Measurements from ENCODE around the gene RGPD5.
A peak's percentile ranks its signal among the peaks of the same experiment; 100 is the strongest.
"Not testable (repeated sequence)": the region's sequence is repeated elsewhere in the genome, so short reads cannot be mapped to it uniquely, and the experiment has no call there.

Gene RGPD5

GRCh38 chr2:109792659-109793058 is 1.4 kb upstream of the RGPD5 start:
- ATAC-seq; H3K36me3 Mint-ChIP-seq (ENCODE audit: low read depth); DNase-seq: not testable (repeated sequence)

GRCh38 chr2:109871129-109871751 is 77.1 kb downstream of the RGPD5 start:
- H3K36me3 Mint-ChIP-seq (ENCODE audit: low read depth); H3K4me1 Mint-ChIP-seq; H3K27ac Mint-ChIP-seq; H3K27me3 Mint-ChIP-seq; H3K4me3 Mint-ChIP-seq; H3K9me3 Mint-ChIP-seq; DNase-seq: not testable (repeated sequence)
- peak; percentile 69 for ATAC-seq

More at GRCh38 chr2:109792659-109793058, 1.4 kb upstream of the RGPD5 start:
- H3K4me1 Mint-ChIP-seq, H3K27ac Mint-ChIP-seq, H3K9me3 Mint-ChIP-seq, H3K4me3 Mint-ChIP-seq, H3K27me3 Mint-ChIP-seq: not testable (repeated sequence)

GRCh38 chr2:109876625-109877024 is 82.5 kb downstream of the RGPD5 start:
- H3K4me3 Mint-ChIP-seq; DNase-seq; ATAC-seq; H3K27me3 Mint-ChIP-seq; H3K9me3 Mint-ChIP-seq; H3K4me1 Mint-ChIP-seq; H3K36me3 Mint-ChIP-seq (ENCODE audit: low read depth); H3K27ac Mint-ChIP-seq: not testable (repeated sequence)

GRCh38 chr2:109882112-109882511 is 88.0 kb downstream of the RGPD5 start:
- H3K4me1 Mint-ChIP-seq; DNase-seq; H3K36me3 Mint-ChIP-seq (ENCODE audit: low read depth); ATAC-seq; H3K9me3 Mint-ChIP-seq; H3K4me3 Mint-ChIP-seq; H3K27me3 Mint-ChIP-seq; H3K27ac Mint-ChIP-seq: not testable (repeated sequence)

GRCh38 chr2:109888414-109888813 is 94.3 kb downstream of the RGPD5 start:
- not testable (repeated sequence) for H3K27ac Mint-ChIP-seq; H3K4me3 Mint-ChIP-seq; H3K9me3 Mint-ChIP-seq; DNase-seq; H3K27me3 Mint-ChIP-seq; H3K36me3 Mint-ChIP-seq (ENCODE audit: low read depth); ATAC-seq; H3K4me1 Mint-ChIP-seq

GRCh38 chr2:109889909-109890308 is 95.8 kb downstream of the RGPD5 start:
- not testable (repeated sequence) for H3K4me1 Mint-ChIP-seq; H3K9me3 Mint-ChIP-seq; H3K36me3 Mint-ChIP-seq (ENCODE audit: low read depth); ATAC-seq; DNase-seq; H3K27ac Mint-ChIP-seq; H3K27me3 Mint-ChIP-seq; H3K4me3 Mint-ChIP-seq

GRCh38 chr2:109891024-109891423 is 96.9 kb downstream of the RGPD5 start:
- H3K4me1 Mint-ChIP-seq; H3K27ac Mint-ChIP-seq; H3K4me3 Mint-ChIP-seq; H3K9me3 Mint-ChIP-seq; DNase-seq; ATAC-seq; H3K27me3 Mint-ChIP-seq; H3K36me3 Mint-ChIP-seq (ENCODE audit: low read depth): not testable (repeated sequence)

GRCh38 chr2:109893736-109894135 is 99.6 kb downstream of the RGPD5 start:
- not testable (repeated sequence) for H3K36me3 Mint-ChIP-seq (ENCODE audit: low read depth); ATAC-seq

GRCh38 chr2:109894141-109894540 is 100.0 kb downstream of the RGPD5 start:
- DNase-seq; ATAC-seq; H3K9me3 Mint-ChIP-seq; H3K4me1 Mint-ChIP-seq; H3K27ac Mint-ChIP-seq; H3K36me3 Mint-ChIP-seq (ENCODE audit: low read depth); H3K27me3 Mint-ChIP-seq; H3K4me3 Mint-ChIP-seq: not testable (repeated sequence)

More at GRCh38 chr2:109893736-109894135, 99.6 kb downstream of the RGPD5 start:
- H3K4me1 Mint-ChIP-seq, DNase-seq, H3K27ac Mint-ChIP-seq, H3K4me3 Mint-ChIP-seq, H3K27me3 Mint-ChIP-seq, H3K9me3 Mint-ChIP-seq: not testable (repeated sequence)

- H3K4me1 Mint-ChIP-seq; H3K4me3 Mint-ChIP-seq; DNase-seq; H3K9me3 Mint-ChIP-seq; H3K27me3 Mint-ChIP-seq; H3K36me3 Mint-ChIP-seq (ENCODE audit: low read depth); H3K27ac Mint-ChIP-seq; ATAC-seq: not testable (repeated sequence)
Observed at GRCh38 chr2:109895090-109895869, 101.2 kb downstream of the RGPD5 start.

GRCh38 chr2:109896212-109896611 is 102.1 kb downstream of the RGPD5 start:
- DNase-seq; H3K9me3 Mint-ChIP-seq; H3K27me3 Mint-ChIP-seq; H3K36me3 Mint-ChIP-seq (ENCODE audit: low read depth); H3K4me1 Mint-ChIP-seq; H3K4me3 Mint-ChIP-seq; H3K27ac Mint-ChIP-seq: not testable (repeated sequence)
- peak; percentile 98 for ATAC-seq

- ATAC-seq; H3K4me1 Mint-ChIP-seq; H3K9me3 Mint-ChIP-seq; H3K27ac Mint-ChIP-seq; H3K27me3 Mint-ChIP-seq; H3K36me3 Mint-ChIP-seq (ENCODE audit: low read depth); DNase-seq; H3K4me3 Mint-ChIP-seq: not testable (repeated sequence)
Observed at GRCh38 chr2:109897769-109898461, 103.8 kb downstream of the RGPD5 start.

GRCh38 chr2:109898462-109899336 is 104.6 kb downstream of the RGPD5 start, which contains the start of gene LIMS3:
TSS of gene LIMS3 (plus strand) at chr2:109898688. CDS start at chr2:109898729, 41 bp downstream.
- H3K9me3 Mint-ChIP-seq; H3K4me3 Mint-ChIP-seq; ATAC-seq; DNase-seq; H3K27ac Mint-ChIP-seq; H3K27me3 Mint-ChIP-seq; H3K4me1 Mint-ChIP-seq; H3K36me3 Mint-ChIP-seq (ENCODE audit: low read depth): not testable (repeated sequence)

GRCh38 chr2:109905796-109906195 is 111.7 kb downstream of the RGPD5 start:
- not testable (repeated sequence) for H3K9me3 Mint-ChIP-seq; DNase-seq; ATAC-seq; H3K4me1 Mint-ChIP-seq; H3K4me3 Mint-ChIP-seq; H3K36me3 Mint-ChIP-seq (ENCODE audit: low read depth); H3K27me3 Mint-ChIP-seq; H3K27ac Mint-ChIP-seq

Data from activated naive CD8-positive, alpha-beta T cell treated with anti-CD3 and anti-CD28 coated beads, Interleukin-2, amount 50 U/mL, for 24 hours (primary cell).